Measurements from ENCODE around the gene C1QTNF8. TPM values are rescaled to one million over a fixed set of nuclear protein-coding genes. Genes with fewer than 3 reads are reported as not detected.

The C1QTNF8 gene
- total RNA-seq, 1 experiment from 2014 or later = not detected

DNA sequence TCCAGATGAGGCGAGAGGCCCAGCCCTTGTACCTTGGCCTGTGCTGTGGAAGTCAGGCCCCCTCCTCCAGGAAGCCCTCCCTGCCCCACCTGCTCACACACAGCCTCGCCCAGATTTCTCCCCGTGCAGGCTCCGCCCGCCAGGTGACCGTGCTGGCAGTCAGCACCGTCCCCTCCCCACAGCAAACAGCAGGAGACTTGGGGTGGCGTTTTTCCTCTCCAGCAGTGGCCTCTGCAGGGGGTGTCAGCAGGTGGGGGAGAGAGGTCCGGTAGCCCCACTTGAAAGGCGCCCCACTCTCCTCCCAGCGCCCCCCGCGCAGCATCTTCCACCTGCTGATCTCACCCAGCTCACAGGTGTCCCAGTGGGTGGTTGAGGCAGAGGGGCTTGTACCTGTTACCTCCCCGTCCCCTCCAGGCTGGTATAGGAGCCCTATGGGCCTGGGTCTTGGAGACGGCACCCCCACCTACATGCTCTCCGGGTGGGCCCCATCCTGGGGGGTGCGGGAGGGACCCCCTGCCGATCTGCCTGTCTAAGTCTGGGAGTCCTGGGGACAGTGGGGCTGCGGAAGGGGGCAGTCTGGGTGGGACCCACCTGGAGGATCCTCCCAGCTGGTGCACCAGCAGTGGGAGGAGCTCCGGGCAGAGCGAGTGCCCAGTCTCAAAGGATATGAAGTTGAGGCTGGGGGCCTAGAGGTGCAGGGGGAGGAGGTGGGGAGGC is 4.2 kb upstream of the C1QTNF8 start:
- Histone ChIP-seq H3K79me2 (ENCODE audit: low read length) (no peaks in the 10 kb centered on the region), H3K9me2 (replicated peaks; ENCODE audit: low read length) (no peaks in the 10 kb centered on the region), H3K4me2 (ENCODE audit: low read length) (no peak overlapping the region), H3K4me1 (ENCODE audit: insufficient read depth, low read length) (no peaks in the 10 kb centered on the region; the same call in 1 of the 2 replicates), H3K27ac (ENCODE audit: low read length) (no peak overlapping the region), H3K27me3 (ENCODE audit: low read length) (no peaks in the 10 kb centered on the region), H2AFZ (ENCODE audit: low read length) (no peak overlapping the region), H3F3A (ENCODE audit: low read length, unreplicated experiment) (no peaks in the 10 kb centered on the region), H3K36me3 (ENCODE audit: low read depth, low read length) (no peaks in the 10 kb centered on the region), H3K9me3 (ENCODE audit: low read length) (no peaks in the 10 kb centered on the region), H3K9ac (ENCODE audit: low read length) (no peak overlapping the region), H4K20me1 (ENCODE audit: low read length) (no peaks in the 10 kb centered on the region), H3K4me3 (ENCODE audit: low read length) (no peak overlapping the region)
- TF ChIP-seq EZH2 (IDR thresholded peaks at IDR 0.05; ENCODE audit: low read length, unreplicated experiment) (no peak), EZH2phosphoT487 (IDR thresholded peaks at IDR 0.05; ENCODE audit: borderline replicate concordance, low read length) (no peak)
- TF ChIP-seq, protein P1, sequence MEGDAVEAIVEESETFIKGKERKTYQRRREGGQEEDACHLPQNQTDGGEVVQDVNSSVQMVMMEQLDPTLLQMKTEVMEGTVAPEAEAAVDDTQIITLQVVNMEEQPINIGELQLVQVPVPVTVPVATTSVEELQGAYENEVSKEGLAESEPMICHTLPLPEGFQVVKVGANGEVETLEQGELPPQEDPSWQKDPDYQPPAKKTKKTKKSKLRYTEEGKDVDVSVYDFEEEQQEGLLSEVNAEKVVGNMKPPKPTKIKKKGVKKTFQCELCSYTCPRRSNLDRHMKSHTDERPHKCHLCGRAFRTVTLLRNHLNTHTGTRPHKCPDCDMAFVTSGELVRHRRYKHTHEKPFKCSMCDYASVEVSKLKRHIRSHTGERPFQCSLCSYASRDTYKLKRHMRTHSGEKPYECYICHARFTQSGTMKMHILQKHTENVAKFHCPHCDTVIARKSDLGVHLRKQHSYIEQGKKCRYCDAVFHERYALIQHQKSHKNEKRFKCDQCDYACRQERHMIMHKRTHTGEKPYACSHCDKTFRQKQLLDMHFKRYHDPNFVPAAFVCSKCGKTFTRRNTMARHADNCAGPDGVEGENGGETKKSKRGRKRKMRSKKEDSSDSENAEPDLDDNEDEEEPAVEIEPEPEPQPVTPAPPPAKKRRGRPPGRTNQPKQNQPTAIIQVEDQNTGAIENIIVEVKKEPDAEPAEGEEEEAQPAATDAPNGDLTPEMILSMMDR (conservative IDR thresholded peaks at IDR 0.05; ENCODE audit: low read depth, low read length) = no peak
- ATAC-seq (no peak), DNase-seq (no peak)
- intact Hi-C loops (cut with micrococcal nuclease) = no loop called here
- ChIA-PET POLR2A (ENCODE audit: unreplicated experiment) (interaction anchor here (0.6 kb wide), 1 partner anchor 119 kb away, joined by 9 read pairs; the partner anchor contains the start of gene SOX8), CTCF (interaction anchor here (1.3 kb wide), 1 partner anchor 43 kb away, joined by 7 read pairs; no protein-coding TSS in a partner anchor)
- BruUV-seq (replicated peaks) = no TSS peak

DNA sequence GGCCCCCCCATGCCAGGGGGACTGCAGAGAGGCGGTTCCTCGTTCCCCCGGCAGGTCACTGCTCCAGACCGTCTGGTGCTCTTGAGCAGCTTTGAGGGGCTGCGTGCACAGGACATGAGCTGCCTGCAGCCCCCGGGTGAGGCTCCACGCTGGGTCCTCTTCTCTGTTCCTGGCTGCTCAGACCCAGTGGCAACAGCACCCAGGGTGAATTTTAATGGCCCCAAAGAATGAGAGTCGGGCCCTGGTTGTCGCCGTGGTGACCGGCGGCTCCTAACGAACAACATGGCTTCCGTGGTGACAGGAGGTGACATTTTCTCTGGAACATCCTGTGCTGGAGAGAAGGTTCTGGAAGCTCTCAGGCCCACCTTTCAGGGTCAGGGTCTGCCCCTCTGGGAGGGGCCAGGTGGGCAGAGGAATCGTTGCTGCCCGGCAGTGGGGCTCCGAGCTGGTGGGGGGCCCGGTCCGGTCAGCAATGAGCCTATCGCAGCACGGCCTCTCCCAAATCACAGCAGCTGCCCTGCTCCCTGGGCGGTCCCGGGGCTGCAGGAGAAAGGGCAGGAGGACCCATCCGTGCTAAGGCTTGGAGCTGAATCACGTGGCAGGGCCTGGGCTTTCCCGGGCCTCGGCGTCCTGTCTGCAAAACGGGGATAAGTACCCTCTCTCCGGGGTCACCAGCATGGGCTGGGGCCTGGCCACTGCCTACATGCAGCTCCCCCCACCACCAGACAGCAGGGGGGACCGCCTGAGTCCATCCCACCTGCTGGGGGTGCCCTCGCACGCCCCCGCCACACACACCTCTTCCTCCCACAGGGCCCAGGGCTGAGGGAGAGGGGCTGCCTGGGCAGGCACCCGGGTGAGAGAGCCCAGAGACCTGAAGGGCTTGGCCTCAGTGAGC is 3.4 kb upstream of the C1QTNF8 start:
- no peaks in the 10 kb centered on the region for H3F3A ChIP-seq (ENCODE audit: low read length, unreplicated experiment)
- ChIA-PET CTCF (interaction anchor here (1.3 kb wide), 1 partner anchor 42 kb away, joined by 7 read pairs; no protein-coding TSS in a partner anchor), POLR2A (ENCODE audit: unreplicated experiment) (no interaction called here)
- H3K4me3 ChIP-seq (ENCODE audit: low read length) = no peak overlapping the region
- intact Hi-C loops (cut with micrococcal nuclease) = no loop called here
- no peaks in the 10 kb centered on the region for H4K20me1 ChIP-seq (ENCODE audit: low read length)
- no peaks in the 10 kb centered on the region for H3K79me2 ChIP-seq (ENCODE audit: low read length)
- H3K4me1 ChIP-seq (ENCODE audit: insufficient read depth, low read length) = no peaks in the 10 kb centered on the region; the same call in 1 of the 2 replicates
- H3K36me3 ChIP-seq (ENCODE audit: low read depth, low read length) = no peaks in the 10 kb centered on the region
- no peaks in the 10 kb centered on the region for H3K27me3 ChIP-seq (ENCODE audit: low read length)
- H3K9ac ChIP-seq (ENCODE audit: low read length) = no peak overlapping the region
- no peaks in the 10 kb centered on the region for H3K9me3 ChIP-seq (ENCODE audit: low read length)
- DNase-seq = no peak
- no peak for ATAC-seq
- TF ChIP-seq, protein P1 (conservative IDR thresholded peaks at IDR 0.05; ENCODE audit: low read depth, low read length) = no peak
- TF ChIP-seq EZH2phosphoT487 (IDR thresholded peaks at IDR 0.05; ENCODE audit: borderline replicate concordance, low read length) = no peak
- no peak for TF ChIP-seq EZH2 (IDR thresholded peaks at IDR 0.05; ENCODE audit: low read length, unreplicated experiment)
- no TSS peak for BruUV-seq (replicated peaks)
- H3K9me2 ChIP-seq (replicated peaks; ENCODE audit: low read length) = no peaks in the 10 kb centered on the region
- no peak overlapping the region for H3K4me2 ChIP-seq (ENCODE audit: low read length)
- no peak overlapping the region for H3K27ac ChIP-seq (ENCODE audit: low read length)
- H2AFZ ChIP-seq (ENCODE audit: low read length) = no peak overlapping the region
